Measurements from ENCODE around the gene MAP4K4. TPM values are rescaled to one million over a fixed set of nuclear protein-coding genes. Genes with fewer than 3 reads are reported as not detected.

MAP4K4 gene
- total and polyA plus RNA-seq, 2 of the 13 experiments (the other 11 are each of a cell fraction or from before 2014, with no cell fraction given), result 105 to 264 TPM

- TF ChIP-seq CREB1 (IDR thresholded peaks at IDR 0.05), result no peak
- TF ChIP-seq CREB1 (CRISPR knock-in tag; IDR thresholded peaks at IDR 0.05), result no peak
- TF ChIP-seq, protein P1, sequence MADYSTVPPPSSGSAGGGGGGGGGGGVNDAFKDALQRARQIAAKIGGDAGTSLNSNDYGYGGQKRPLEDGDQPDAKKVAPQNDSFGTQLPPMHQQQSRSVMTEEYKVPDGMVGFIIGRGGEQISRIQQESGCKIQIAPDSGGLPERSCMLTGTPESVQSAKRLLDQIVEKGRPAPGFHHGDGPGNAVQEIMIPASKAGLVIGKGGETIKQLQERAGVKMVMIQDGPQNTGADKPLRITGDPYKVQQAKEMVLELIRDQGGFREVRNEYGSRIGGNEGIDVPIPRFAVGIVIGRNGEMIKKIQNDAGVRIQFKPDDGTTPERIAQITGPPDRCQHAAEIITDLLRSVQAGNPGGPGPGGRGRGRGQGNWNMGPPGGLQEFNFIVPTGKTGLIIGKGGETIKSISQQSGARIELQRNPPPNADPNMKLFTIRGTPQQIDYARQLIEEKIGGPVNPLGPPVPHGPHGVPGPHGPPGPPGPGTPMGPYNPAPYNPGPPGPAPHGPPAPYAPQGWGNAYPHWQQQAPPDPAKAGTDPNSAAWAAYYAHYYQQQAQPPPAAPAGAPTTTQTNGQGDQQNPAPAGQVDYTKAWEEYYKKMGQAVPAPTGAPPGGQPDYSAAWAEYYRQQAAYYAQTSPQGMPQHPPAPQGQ (CRISPR knock-in tag; IDR thresholded peaks at IDR 0.05; ENCODE audit: borderline replicate concordance), result no peak
- TF ChIP-seq NFE2 (CRISPR knock-in tag; IDR thresholded peaks at IDR 0.05), result no peak
- TF ChIP-seq ZNF737 (CRISPR knock-in tag; IDR thresholded peaks at IDR 0.05; ENCODE audit: borderline replicate concordance), result no peak
- TF ChIP-seq SALL1 (CRISPR knock-in tag; IDR thresholded peaks at IDR 0.05), result peak; percentile 66; the same call in 1 of the 2 replicates
- TF ChIP-seq, protein P2, sequence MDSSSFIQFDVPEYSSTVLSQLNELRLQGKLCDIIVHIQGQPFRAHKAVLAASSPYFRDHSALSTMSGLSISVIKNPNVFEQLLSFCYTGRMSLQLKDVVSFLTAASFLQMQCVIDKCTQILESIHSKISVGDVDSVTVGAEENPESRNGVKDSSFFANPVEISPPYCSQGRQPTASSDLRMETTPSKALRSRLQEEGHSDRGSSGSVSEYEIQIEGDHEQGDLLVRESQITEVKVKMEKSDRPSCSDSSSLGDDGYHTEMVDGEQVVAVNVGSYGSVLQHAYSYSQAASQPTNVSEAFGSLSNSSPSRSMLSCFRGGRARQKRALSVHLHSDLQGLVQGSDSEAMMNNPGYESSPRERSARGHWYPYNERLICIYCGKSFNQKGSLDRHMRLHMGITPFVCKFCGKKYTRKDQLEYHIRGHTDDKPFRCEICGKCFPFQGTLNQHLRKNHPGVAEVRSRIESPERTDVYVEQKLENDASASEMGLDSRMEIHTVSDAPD (CRISPR knock-in tag; IDR thresholded peaks at IDR 0.05), result no peak; the same call in 1 of the 2 replicates
- TF ChIP-seq KLF11 (CRISPR knock-in tag; IDR thresholded peaks at IDR 0.05), result no peak
- TF ChIP-seq BORCS8-MEF2B (CRISPR knock-in tag; IDR thresholded peaks at IDR 0.05), result no peak
- 0 out of 2 replicates have a peak, but pooled peaks have one; percentile 61 for TF ChIP-seq DPF2 (CRISPR knock-in tag; IDR thresholded peaks at IDR 0.05; ENCODE audit: borderline replicate concordance, low read depth)
- 0 out of 2 replicates have a peak, but pooled peaks have one; percentile 40 for TF ChIP-seq ZNF24 (IDR thresholded peaks at IDR 0.05)
- no peak; the same call in 1 of the 2 replicates for TF ChIP-seq TCF7L2 (IDR thresholded peaks at IDR 0.05; ENCODE audit: low read depth, low read length)
- no peak for TF ChIP-seq SP1 (IDR thresholded peaks at IDR 0.05)
- no peak for TF ChIP-seq SP1 (CRISPR knock-in tag; IDR thresholded peaks at IDR 0.05)
- peak; percentile 80; the same call in 1 of the 2 replicates for TF ChIP-seq TCF7 (IDR thresholded peaks at IDR 0.05; ENCODE audit: low read depth)
- no peak for TF ChIP-seq ZNF484 (CRISPR knock-in tag; IDR thresholded peaks at IDR 0.05; ENCODE audit: borderline replicate concordance, low read depth)
- no peak for TF ChIP-seq ZC3H4 (CRISPR knock-in tag; IDR thresholded peaks at IDR 0.05; ENCODE audit: borderline replicate concordance)
- no peak for TF ChIP-seq ZNF772 (CRISPR knock-in tag; IDR thresholded peaks at IDR 0.05)
- TF ChIP-seq ZNF709 (CRISPR knock-in tag; IDR thresholded peaks at IDR 0.05), result no peak
- 0 out of 2 replicates have a peak, but pooled peaks have one; percentile 44 for TF ChIP-seq ZKSCAN8 (CRISPR knock-in tag; IDR thresholded peaks at IDR 0.05; ENCODE audit: borderline replicate concordance)
- TF ChIP-seq HBP1 (CRISPR knock-in tag; IDR thresholded peaks at IDR 0.05; ENCODE audit: low read depth), result no peak
- TF ChIP-seq MTA3 (CRISPR knock-in tag; IDR thresholded peaks at IDR 0.05), result no peak
- TF ChIP-seq ZNF17 (CRISPR knock-in tag; IDR thresholded peaks at IDR 0.05), result no peak
- no peak for TF ChIP-seq ZNF143 (CRISPR knock-in tag; IDR thresholded peaks at IDR 0.05)
- no peak for TF ChIP-seq ZNF382 (CRISPR knock-in tag; IDR thresholded peaks at IDR 0.05; ENCODE audit: borderline replicate concordance)
- peak; percentile 69 for TF ChIP-seq RARA (CRISPR knock-in tag; IDR thresholded peaks at IDR 0.05)
- no peak for TF ChIP-seq MZF1 (CRISPR knock-in tag; IDR thresholded peaks at IDR 0.05; ENCODE audit: borderline replicate concordance)
- peak; percentile 74 for TF ChIP-seq SOX5 (CRISPR knock-in tag; IDR thresholded peaks at IDR 0.05; ENCODE audit: borderline replicate concordance)
- TF ChIP-seq ZNF337 (CRISPR knock-in tag; IDR thresholded peaks at IDR 0.05; ENCODE audit: borderline replicate concordance, low read depth), result no peak
- TF ChIP-seq MXD4 (CRISPR knock-in tag; IDR thresholded peaks at IDR 0.05), result no peak
- TF ChIP-seq ZNF850 (CRISPR knock-in tag; conservative IDR thresholded peaks at IDR 0.05), result no peak
Measured at GRCh38 chr2:101673920-101674319, 23.6 kb upstream of the MAP4K4 start (continued).
